T-helper 1 cell treated with Interleukin-12 subunit alpha and Interleukin-12 subunit beta and Interleukin-4 antibody, amounts not matched to agents 30 μg/mL and 1 μg/mL, for 36 hours (primary cell): ENCODE results near the gene RNF217.
"Not testable (repeated sequence)": the region's sequence is repeated elsewhere in the genome, so short reads cannot be mapped to it uniquely, and the experiment has no call there.

Experiments used
- H3K27ac Mint-ChIP-seq: one replicate; pipeline ENCODE4 v1.8.0; 2021; ENCODE audit warnings: mild to moderate bottlenecking, mixed read lengths
- H3K27me3 Mint-ChIP-seq: one replicate; pipeline ENCODE4 v1.8.0; 2021; ENCODE audit warnings: low read depth, mixed read lengths
- H3K36me3 Mint-ChIP-seq: one replicate; pipeline ENCODE4 v1.8.0; 2021; ENCODE audit warnings: low read depth, mixed read lengths
- H3K4me1 Mint-ChIP-seq: one replicate; pipeline ENCODE4 v1.8.0; 2021; ENCODE audit warnings: low read depth, mixed read lengths
- H3K4me3 Mint-ChIP-seq: one replicate; pipeline ENCODE4 v1.8.0; 2021; ENCODE audit warnings: mild to moderate bottlenecking, moderate library complexity, mixed read lengths
- H3K9me3 Mint-ChIP-seq: one replicate; pipeline ENCODE4 v1.8.0; 2021; ENCODE audit warnings: mixed read lengths

Gene RNF217

GRCh38 chr6:125111219-125111983 is 149.2 kb downstream of the RNF217 start:
- no peak overlapping the region for H3K4me3 Mint-ChIP-seq
- H3K36me3 Mint-ChIP-seq, result peaks cover 2% of the 10 kb centered on the region
- H3K27me3 Mint-ChIP-seq, result peaks cover 4% of the 10 kb centered on the region
- H3K4me1 Mint-ChIP-seq, result no peaks in the 10 kb centered on the region
- H3K27ac Mint-ChIP-seq, result no peak overlapping the region
- H3K9me3 Mint-ChIP-seq, result peaks cover 40% of the 10 kb centered on the region

DNA sequence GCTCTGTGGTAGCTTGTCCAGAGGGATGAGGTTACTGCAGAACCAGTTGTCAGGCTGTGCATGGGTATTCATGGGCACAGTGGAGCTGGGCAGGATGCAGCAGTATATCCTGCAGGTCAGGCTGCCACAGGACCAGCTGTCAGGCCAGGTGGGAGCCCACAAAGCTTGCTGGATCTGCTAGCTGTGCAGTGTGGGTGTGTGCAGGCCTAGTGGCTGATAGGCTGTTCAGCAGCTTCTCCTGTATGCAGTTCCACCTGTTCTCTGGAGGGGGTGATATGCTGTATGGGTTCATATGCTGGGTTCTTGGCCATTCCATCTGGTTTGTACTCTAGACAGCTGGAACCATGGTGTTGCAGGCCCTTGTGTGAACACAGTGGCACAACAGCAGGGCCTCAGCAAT is 150.7 kb downstream of the RNF217 start:
- Mint-ChIP-seq H3K27me3 (peaks cover 10% of the 10 kb centered on the region), H3K27ac (no peak overlapping the region), H3K4me1 (no peaks in the 10 kb centered on the region), H3K4me3 (no peak overlapping the region), H3K9me3 (peaks cover 40% of the 10 kb centered on the region), H3K36me3 (peaks cover 2% of the 10 kb centered on the region)

DNA sequence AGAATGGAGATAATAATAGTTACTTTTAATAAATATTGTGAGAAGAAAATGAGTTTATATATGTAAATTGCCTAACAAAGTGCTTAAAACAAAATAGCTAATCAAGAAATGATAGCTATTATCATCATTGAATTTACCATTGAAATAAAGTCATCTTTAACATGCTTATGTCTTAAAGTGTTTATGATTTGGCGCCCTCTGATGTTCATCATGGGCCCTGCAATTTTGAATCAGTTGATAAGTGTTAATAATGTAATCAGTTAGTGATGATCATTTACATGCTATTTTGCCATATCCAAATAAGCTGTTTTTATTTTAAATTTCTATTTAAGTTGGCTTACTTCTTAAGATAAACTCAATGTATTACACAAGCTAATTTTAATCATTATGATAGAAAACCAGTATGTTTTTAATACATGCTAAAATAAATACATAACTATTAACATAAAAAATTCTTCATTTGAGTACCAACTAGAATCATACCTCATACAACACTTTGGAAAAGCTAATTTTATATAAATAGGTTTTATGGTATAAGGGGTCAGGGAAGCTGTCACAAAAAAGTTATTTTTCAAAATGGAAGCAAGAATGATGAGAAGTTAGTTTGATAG is 152.1 kb downstream of the RNF217 start:
- Mint-ChIP-seq H3K27me3 (peaks cover 10% of the 10 kb centered on the region), H3K4me3 (no peak overlapping the region), H3K9me3 (peaks cover 32% of the 10 kb centered on the region), H3K27ac (no peak overlapping the region), H3K36me3 (peaks cover 2% of the 10 kb centered on the region), H3K4me1 (no peaks in the 10 kb centered on the region)

GRCh38 chr6:125116170-125116569 is 153.9 kb downstream of the RNF217 start:
- H3K27me3 Mint-ChIP-seq, result peaks cover 10% of the 10 kb centered on the region
- peaks cover 14% of the 10 kb centered on the region for H3K9me3 Mint-ChIP-seq
- no peaks in the 10 kb centered on the region for H3K4me1 Mint-ChIP-seq
- no peak overlapping the region for H3K4me3 Mint-ChIP-seq
- H3K36me3 Mint-ChIP-seq, result no peaks in the 10 kb centered on the region
- H3K27ac Mint-ChIP-seq, result no peak overlapping the region

DNA sequence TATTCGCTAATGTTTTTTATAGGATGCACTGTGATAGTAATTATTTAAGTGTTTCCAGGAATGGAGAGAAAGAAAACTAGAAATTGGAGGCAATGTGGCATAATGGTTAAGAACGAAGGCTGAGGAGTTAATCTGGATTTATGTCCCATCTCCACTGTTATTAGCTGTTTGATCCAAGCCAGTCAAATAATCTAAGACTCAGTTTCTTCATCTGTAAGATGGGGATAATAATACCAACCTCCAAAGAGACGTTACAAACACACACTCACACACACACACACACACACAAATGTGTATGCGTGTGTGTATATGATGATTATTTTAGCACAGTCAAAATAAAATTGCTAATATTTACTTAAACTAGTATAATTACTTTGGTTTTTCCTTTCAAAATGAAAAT is 154.5 kb downstream of the RNF217 start:
- H3K27ac Mint-ChIP-seq, result no peak overlapping the region
- no peaks in the 10 kb centered on the region for H3K4me1 Mint-ChIP-seq
- H3K4me3 Mint-ChIP-seq, result no peak overlapping the region
- H3K36me3 Mint-ChIP-seq, result no peaks in the 10 kb centered on the region
- H3K9me3 Mint-ChIP-seq, result peaks cover 9% of the 10 kb centered on the region
- H3K27me3 Mint-ChIP-seq, result peaks cover 10% of the 10 kb centered on the region

- Mint-ChIP-seq H3K4me1 (no peaks in the 10 kb centered on the region), H3K27ac (no peak overlapping the region), H3K27me3 (peaks cover 10% of the 10 kb centered on the region), H3K4me3 (no peak overlapping the region), H3K36me3 (no peaks in the 10 kb centered on the region), H3K9me3 (no peaks in the 10 kb centered on the region)
These were observed 155.6 kb downstream of the RNF217 start for GRCh38 chr6:125117818-125118217.

DNA sequence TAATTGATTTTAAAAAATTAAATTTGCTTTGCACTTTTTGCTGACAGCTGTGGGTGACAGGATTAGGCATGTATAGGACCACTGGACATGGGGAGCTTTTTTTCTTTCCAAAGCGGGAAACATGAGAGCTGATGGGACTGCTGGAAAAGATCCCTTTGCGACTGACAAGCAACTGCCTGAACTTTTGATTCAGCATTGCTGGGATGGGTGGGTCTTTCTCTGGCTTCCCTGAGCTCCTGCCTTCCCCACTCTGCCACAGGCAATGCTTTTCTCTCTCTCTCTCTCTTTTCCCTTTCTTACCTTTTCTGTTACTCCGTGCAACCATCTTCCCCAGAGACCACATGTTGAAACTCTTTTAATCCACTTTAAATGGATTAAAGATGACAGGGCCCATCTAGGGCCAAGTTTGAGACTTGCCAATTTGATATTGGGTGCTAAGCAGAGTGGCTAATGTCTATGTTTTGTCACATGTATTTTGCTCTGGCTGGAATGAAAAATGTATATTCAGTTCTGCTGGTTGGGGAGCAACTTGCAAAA is 157.9 kb downstream of the RNF217 start:
- Mint-ChIP-seq H3K27ac (no peak overlapping the region), H3K36me3 (no peaks in the 10 kb centered on the region), H3K4me1 (no peaks in the 10 kb centered on the region), H3K9me3 (no peaks in the 10 kb centered on the region), H3K4me3 (no peak overlapping the region), H3K27me3 (peaks cover 10% of the 10 kb centered on the region)

GRCh38 chr6:125121894-125122293 is 159.7 kb downstream of the RNF217 start:
- no peak overlapping the region for H3K27ac Mint-ChIP-seq
- peaks cover 6% of the 10 kb centered on the region for H3K27me3 Mint-ChIP-seq
- H3K9me3 Mint-ChIP-seq, result no peaks in the 10 kb centered on the region
- H3K4me3 Mint-ChIP-seq, result no peak overlapping the region
- no peaks in the 10 kb centered on the region for H3K36me3 Mint-ChIP-seq
- no peaks in the 10 kb centered on the region for H3K4me1 Mint-ChIP-seq

GRCh38 chr6:125123051-125123450 is 160.8 kb downstream of the RNF217 start:
- H3K36me3 Mint-ChIP-seq, result no peaks in the 10 kb centered on the region
- no peak overlapping the region for H3K27ac Mint-ChIP-seq
- H3K4me1 Mint-ChIP-seq, result no peaks in the 10 kb centered on the region
- no peaks in the 10 kb centered on the region for H3K9me3 Mint-ChIP-seq
- H3K4me3 Mint-ChIP-seq, result no peak overlapping the region
- H3K27me3 Mint-ChIP-seq, result no peaks in the 10 kb centered on the region

- Mint-ChIP-seq H3K4me1 (no peaks in the 10 kb centered on the region), H3K27me3 (no peaks in the 10 kb centered on the region), H3K9me3 (no peaks in the 10 kb centered on the region), H3K36me3 (no peaks in the 10 kb centered on the region), H3K4me3 (no peak overlapping the region), H3K27ac (no peak overlapping the region)
These were observed 161.3 kb downstream of the RNF217 start for GRCh38 chr6:125123468-125124048.

DNA sequence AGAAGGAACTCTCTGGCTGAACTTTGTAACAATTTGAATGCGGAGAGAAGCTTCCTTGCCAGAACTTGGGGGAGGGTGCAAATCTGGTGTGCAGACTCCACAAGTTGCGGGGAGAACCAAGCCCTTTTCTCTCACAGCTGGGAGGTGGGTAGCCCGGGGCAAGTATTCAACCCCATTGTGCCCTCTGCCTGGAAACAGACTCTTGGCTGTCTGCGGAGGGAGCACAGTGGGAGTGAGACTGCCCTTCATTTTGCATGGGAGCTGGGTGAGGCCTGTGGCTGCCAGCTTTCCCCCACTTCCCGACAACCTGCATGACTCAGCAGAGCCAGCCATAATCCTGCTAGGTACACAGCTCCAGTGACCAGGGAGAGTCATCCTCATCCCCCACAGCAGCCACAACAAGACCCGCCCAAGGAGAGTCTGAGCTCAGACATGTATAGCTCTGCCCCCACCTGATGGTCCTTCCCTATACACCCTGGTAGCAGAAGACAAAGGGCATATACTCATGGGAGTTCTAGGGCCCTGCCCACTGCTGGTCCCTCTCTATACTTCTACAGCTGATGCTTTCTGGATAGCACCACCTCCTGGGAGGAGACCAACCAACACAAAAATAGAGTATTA is 161.9 kb downstream of the RNF217 start:
- Mint-ChIP-seq H3K4me1 (no peaks in the 10 kb centered on the region), H3K27ac (no peak overlapping the region), H3K36me3 (no peaks in the 10 kb centered on the region), H3K9me3 (no peaks in the 10 kb centered on the region), H3K4me3 (no peak overlapping the region), H3K27me3 (no peaks in the 10 kb centered on the region)

DNA sequence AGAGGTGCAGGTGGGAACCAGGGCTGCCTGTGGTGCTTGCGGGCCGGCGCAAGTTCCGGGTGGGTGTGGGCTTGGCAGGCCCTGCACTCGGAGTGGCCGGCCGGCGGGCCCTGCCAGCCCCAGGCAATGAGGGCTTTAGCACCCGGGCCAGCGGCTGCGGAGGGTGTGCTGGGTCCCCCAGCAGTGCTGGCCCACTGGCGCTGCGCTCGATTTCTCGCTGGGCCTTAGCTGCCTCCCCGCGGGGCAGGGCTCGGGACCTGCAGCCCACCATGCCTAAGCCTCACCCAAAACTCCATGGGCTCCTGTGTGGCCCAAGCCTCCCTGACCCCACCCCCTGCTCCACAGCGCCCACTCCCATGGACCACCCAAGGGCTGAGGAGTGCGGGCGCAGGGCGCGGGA is 163.6 kb downstream of the RNF217 start:
- not testable (repeated sequence) for H3K9me3 Mint-ChIP-seq, H3K4me3 Mint-ChIP-seq, H3K27me3 Mint-ChIP-seq, H3K27ac Mint-ChIP-seq, H3K36me3 Mint-ChIP-seq, H3K4me1 Mint-ChIP-seq

DNA sequence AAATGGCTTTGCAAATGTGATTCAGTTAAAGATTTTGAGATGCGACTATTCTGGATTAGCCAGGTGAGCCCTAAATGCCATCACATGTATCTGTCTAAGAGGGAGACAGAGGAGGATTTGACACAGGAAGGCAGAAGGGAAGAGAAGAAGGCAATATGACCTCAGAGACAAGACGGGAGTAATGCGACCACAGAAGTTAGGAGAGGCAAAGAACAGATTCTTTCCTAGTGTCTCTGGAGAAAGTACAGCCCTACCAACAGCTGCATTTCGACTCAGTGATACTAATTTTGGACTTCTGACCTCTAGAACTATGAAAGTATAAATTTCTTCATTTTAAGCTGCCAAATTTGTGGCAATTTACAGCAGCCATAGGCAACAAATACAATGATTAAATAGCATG is 167.1 kb downstream of the RNF217 start:
- Mint-ChIP-seq H3K4me1 (no peaks in the 10 kb centered on the region), H3K27me3 (no peaks in the 10 kb centered on the region), H3K36me3 (no peaks in the 10 kb centered on the region), H3K4me3 (no peak overlapping the region), H3K9me3 (no peaks in the 10 kb centered on the region), H3K27ac (no peak overlapping the region)

DNA sequence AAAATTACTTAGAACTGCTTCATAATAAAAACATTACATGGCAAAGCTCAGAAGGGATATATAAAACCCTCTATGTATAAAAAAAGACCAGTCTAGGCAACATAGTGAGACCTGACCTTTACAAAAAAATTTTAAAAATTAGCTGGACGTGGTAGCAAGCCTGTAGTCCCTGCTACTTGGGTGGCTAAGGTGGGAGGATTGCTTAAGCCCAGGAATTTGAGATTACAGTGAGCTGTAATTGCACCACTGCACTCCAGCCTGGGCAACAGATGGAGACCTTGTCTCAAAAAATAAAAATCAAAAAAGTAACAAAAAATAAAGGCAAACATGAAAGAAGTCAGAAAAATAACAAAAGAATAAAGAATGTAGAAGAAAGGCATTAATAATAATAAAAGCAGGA is 169.8 kb downstream of the RNF217 start:
- H3K4me1 Mint-ChIP-seq, result no peaks in the 10 kb centered on the region
- H3K9me3 Mint-ChIP-seq, result no peaks in the 10 kb centered on the region
- no peaks in the 10 kb centered on the region for H3K36me3 Mint-ChIP-seq
- no peak overlapping the region for H3K4me3 Mint-ChIP-seq
- no peak overlapping the region for H3K27ac Mint-ChIP-seq
- no peaks in the 10 kb centered on the region for H3K27me3 Mint-ChIP-seq

GRCh38 chr6:125136378-125136777 is 174.1 kb downstream of the RNF217 start:
- no peaks in the 10 kb centered on the region for H3K36me3 Mint-ChIP-seq
- no peaks in the 10 kb centered on the region for H3K9me3 Mint-ChIP-seq
- H3K27me3 Mint-ChIP-seq, result no peaks in the 10 kb centered on the region
- H3K4me3 Mint-ChIP-seq, result no peak overlapping the region
- H3K27ac Mint-ChIP-seq, result no peak overlapping the region
- no peaks in the 10 kb centered on the region for H3K4me1 Mint-ChIP-seq
